HepG2 (cell line): ENCODE data around the gene DHRS1. TPM values are rescaled to one million over a fixed set of nuclear protein-coding genes. Genes with fewer than 3 reads are reported as not detected.

Source experiments
- BATF2 ChIP-seq: sonication (generic); formaldehyde crosslinking; IDR thresholded peaks from 2 replicates; pipeline ENCODE4 v1.8.0; 2022; ENCODE audit warnings: mild to moderate bottlenecking, missing genetic modification reagents, moderate library complexity
- CEBPG ChIP-seq: IDR thresholded peaks from 2 replicates; pipeline ENCODE4 v1.6.1; 2016
- CENPT ChIP-seq: sonication (generic); formaldehyde crosslinking; IDR thresholded peaks from 2 replicates; pipeline ENCODE4 v1.8.0; 2022; ENCODE audit warnings: low read depth, mild to moderate bottlenecking, moderate library complexity, missing genetic modification reagents
- EHMT2 ChIP-seq: fragments of 200-600 bp; sonication (generic); IDR thresholded peaks from 2 replicates; pipeline ENCODE4 v1.7.0; 2017; ENCODE audit warnings: antibody characterized with exemption, low read depth, low read length, borderline replicate concordance
- FOXA3 ChIP-seq: IDR thresholded peaks from 2 replicates; pipeline ENCODE4 v1.6.1; 2016; ENCODE audit warnings: missing genetic modification reagents, missing compliant biosample characterization
- MED1 ChIP-seq: sonication (generic); formaldehyde crosslinking; IDR thresholded peaks from 2 replicates; pipeline ENCODE4 v1.4.0; 2020; ENCODE audit warnings: missing genetic modification reagents
- PAWR ChIP-seq: sonication (generic); formaldehyde crosslinking; IDR thresholded peaks from 2 replicates; pipeline ENCODE4 v1.4.0; 2020; ENCODE audit warnings: missing genetic modification reagents, mild to moderate bottlenecking, borderline replicate concordance
- RERE ChIP-seq: IDR thresholded peaks from 2 replicates; pipeline ENCODE4 v1.6.1; 2016; ENCODE audit warnings: low read depth, missing genetic modification reagents, missing compliant biosample characterization
- ZBTB33 ChIP-seq: sonication (generic); formaldehyde crosslinking; IDR thresholded peaks from 2 replicates; pipeline ENCODE4 v1.4.0; 2020; ENCODE audit warnings: missing genetic modification reagents
- ZMYM2 ChIP-seq: sonication (generic); formaldehyde crosslinking; IDR thresholded peaks from 2 replicates; pipeline ENCODE4 v1.8.0; 2022; ENCODE audit warnings: mild to moderate bottlenecking, missing genetic modification reagents
- ZNF17 ChIP-seq: sonication (generic); formaldehyde crosslinking; IDR thresholded peaks from 2 replicates; pipeline ENCODE4 v1.5.0; 2020; ENCODE audit warnings: mild to moderate bottlenecking, missing genetic modification reagents
- ZNF18 ChIP-seq: sonication (generic); formaldehyde crosslinking; IDR thresholded peaks from 2 replicates; pipeline ENCODE4 v1.8.0; 2022; ENCODE audit warnings: mild to moderate bottlenecking, missing genetic modification reagents; ENCODE audit not compliant: insufficient replicate concordance
- polyA plus RNA-seq, 8 experiments: library from polyadenylated mRNA; depleted of rRNA in 3 of 8; stranded (reverse) in 7 of 8; unstranded in 1 of 8; fragments of >200 nt; fragmentation: Illumina TruSeq in 4 of 8; extraction: Trizol in 4 of 8; gene quantifications; 2 replicates each; pipeline versions ENCODE4 v1.2.1 to v1.2.3, GENCODE V29; 2011 to 2016; ENCODE audit warnings: low read depth in 4 of 8, missing spikeins in 1 of 8, mixed read lengths in 1 of 8; ENCODE audit not compliant: insufficient read depth in 1 of 8
- total RNA-seq, 5 experiments: library from RNA; depleted of rRNA; stranded (reverse); fragments of >200 nt; fragmentation: Illumina TruSeq; extraction: Trizol; gene quantifications; 2 replicates each; pipeline ENCODE4 v1.2.3, GENCODE V29; 2016; ENCODE audit warnings: low read depth in 1 of 5

Gene DHRS1
- total and polyA plus RNA-seq, 2 of the 13 experiments (the other 11 are each of a cell fraction or from before 2014, with no cell fraction given) = 49.8 to 60.8 TPM

- 0 out of 2 replicates have a peak, but pooled peaks have one; percentile 80 for TF ChIP-seq RERE (CRISPR knock-in tag)
- peak; percentile 89 for TF ChIP-seq ZMYM2 (CRISPR knock-in tag)
- TF ChIP-seq ZNF18 = peak; percentile 97
- TF ChIP-seq EHMT2 = no peak
- peak; percentile 98 for TF ChIP-seq CENPT (CRISPR knock-in tag)
- TF ChIP-seq CEBPG = peak; percentile 59
- TF ChIP-seq ZNF17 (CRISPR knock-in tag) = peak; percentile 56; the same call in 1 of the 2 replicates
- TF ChIP-seq ZBTB33 (CRISPR knock-in tag) = peak; percentile 94
- TF ChIP-seq BATF2 = peak; percentile 99
- peak; percentile 92 for TF ChIP-seq FOXA3 (CRISPR knock-in tag)
- TF ChIP-seq MED1 (CRISPR knock-in tag) = peak; percentile 98
- TF ChIP-seq PAWR (CRISPR knock-in tag) = peak; percentile 42; the same call in 1 of the 2 replicates
Observed at GRCh38 chr14:24271134-24271833, 28.3 kb downstream of the DHRS1 start, which contains the start of gene RABGGTA (continued).
